NB4 (cell line): ENCODE data around the gene SARS1.

Source experiments
- MYC ChIP-seq: IDR thresholded peaks from 2 replicates; pipeline ENCODE4 v1.6.1; 2011; ENCODE audit warnings: low read depth, low read length
- POLR2A ChIP-seq: IDR thresholded peaks from 2 replicates; pipeline ENCODE4 v1.6.1; 2011; ENCODE audit warnings: mild to moderate bottlenecking; ENCODE audit not compliant: insufficient read length; ENCODE audit errors: extremely low read depth
- TF ChIP-seq, protein P1 (sequence below): IDR thresholded peaks from one replicate; pipeline ENCODE4 v1.5.1; 2012; ENCODE audit warnings: low read depth, low read length
- TF ChIP-seq, protein P2 (sequence below): IDR thresholded peaks from 2 replicates; pipeline ENCODE4 v1.6.1; 2011; ENCODE audit warnings: low read depth, low read length

DNA sequence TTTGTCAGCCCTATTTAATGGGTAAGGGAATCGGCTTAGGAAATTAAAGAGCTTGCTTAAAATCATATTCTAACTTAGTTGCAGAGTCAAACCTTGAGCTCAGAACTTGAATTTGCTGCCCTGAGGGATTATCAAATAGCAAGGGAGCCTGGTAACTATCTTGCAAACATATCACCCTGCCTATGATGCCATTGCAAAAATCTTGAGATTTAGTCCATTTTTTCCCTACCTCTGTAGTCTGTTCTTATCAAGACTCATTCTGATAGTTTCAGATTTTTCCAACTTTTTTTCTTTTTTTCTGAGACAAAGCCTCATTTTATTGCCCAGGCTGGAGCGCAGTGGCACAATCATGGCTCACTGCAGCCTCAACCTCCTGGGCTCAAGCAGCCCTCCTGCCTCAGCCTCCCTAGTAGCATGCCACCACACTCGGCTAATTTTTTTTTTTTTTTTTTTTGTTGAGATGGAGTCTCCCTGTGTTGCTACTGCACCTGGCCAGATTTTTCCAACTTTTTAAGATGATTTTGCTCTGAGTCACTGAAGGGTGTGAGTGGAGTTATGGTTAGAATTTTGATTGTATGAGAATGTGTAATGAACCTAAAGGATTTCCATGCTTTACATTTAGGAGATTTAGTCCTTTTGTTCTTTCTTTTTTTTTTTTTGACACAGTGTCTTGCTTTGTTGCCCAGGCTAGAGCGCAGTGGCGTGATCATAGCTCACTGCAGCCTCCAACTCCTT is 12.2 kb downstream of the SARS1 start:
- TF ChIP-seq, protein P1, sequence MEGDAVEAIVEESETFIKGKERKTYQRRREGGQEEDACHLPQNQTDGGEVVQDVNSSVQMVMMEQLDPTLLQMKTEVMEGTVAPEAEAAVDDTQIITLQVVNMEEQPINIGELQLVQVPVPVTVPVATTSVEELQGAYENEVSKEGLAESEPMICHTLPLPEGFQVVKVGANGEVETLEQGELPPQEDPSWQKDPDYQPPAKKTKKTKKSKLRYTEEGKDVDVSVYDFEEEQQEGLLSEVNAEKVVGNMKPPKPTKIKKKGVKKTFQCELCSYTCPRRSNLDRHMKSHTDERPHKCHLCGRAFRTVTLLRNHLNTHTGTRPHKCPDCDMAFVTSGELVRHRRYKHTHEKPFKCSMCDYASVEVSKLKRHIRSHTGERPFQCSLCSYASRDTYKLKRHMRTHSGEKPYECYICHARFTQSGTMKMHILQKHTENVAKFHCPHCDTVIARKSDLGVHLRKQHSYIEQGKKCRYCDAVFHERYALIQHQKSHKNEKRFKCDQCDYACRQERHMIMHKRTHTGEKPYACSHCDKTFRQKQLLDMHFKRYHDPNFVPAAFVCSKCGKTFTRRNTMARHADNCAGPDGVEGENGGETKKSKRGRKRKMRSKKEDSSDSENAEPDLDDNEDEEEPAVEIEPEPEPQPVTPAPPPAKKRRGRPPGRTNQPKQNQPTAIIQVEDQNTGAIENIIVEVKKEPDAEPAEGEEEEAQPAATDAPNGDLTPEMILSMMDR = no peak
- TF ChIP-seq POLR2A (no peak), MYC (no peak)
- TF ChIP-seq, protein P2, sequence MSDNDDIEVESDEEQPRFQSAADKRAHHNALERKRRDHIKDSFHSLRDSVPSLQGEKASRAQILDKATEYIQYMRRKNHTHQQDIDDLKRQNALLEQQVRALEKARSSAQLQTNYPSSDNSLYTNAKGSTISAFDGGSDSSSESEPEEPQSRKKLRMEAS = no peak
